GM13976 (cell line): ENCODE results near the gene IKZF1.

ENCODE experiments used
- DNase-seq: peaks from one replicate; pipeline ENCODE4 v3.0.0; 2012; ENCODE audit warnings: low spot score
- CTCF ChIP-seq: IDR thresholded peaks from 2 replicates; pipeline ENCODE4 v1.5.1; 2012; ENCODE audit warnings: borderline replicate concordance, mild to moderate bottlenecking; ENCODE audit not compliant: insufficient read depth; ENCODE audit errors: extremely low read depth, missing control alignments, control extremely low read depth
- in situ Hi-C: fragments of 300-500 bp; cut with MboI; formaldehyde crosslinking; loops from one replicate; pipeline ENCODE4 v1.12.0; 2022; ENCODE audit warnings: low sequenced_read_pairs, mixed read lengths, inconsistent platforms; ENCODE audit not compliant: unreplicated experiment

The IKZF1 gene

GRCh38 chr7:50415844-50416364 is 111.4 kb downstream of the IKZF1 start:
- TF ChIP-seq CTCF, result no peak
- DNase-seq, result no peak
- in situ Hi-C loops, result loop anchor here (5.0 to 10.0 kb wide), 2 partner anchors 214 to 271 kb away; no protein-coding TSS in a partner anchor

- no peak for TF ChIP-seq CTCF
- DNase-seq, result peak; percentile 65
- in situ Hi-C loops, result loop anchor here (5.0 to 10.0 kb wide), 2 partner anchors 214 to 272 kb away; no protein-coding TSS in a partner anchor
Observed at GRCh38 chr7:50416527-50417182, 112.1 kb downstream of the IKZF1 start.

GRCh38 chr7:50418086-50418515 is 113.6 kb downstream of the IKZF1 start:
- DNase-seq, result peak; percentile 72
- in situ Hi-C loops, result loop anchor here (5.0 to 10.0 kb wide), 2 partner anchors 216 to 273 kb away; no protein-coding TSS in a partner anchor
- peak; percentile 90 for TF ChIP-seq CTCF

GRCh38 chr7:50418526-50419290 is 114.2 kb downstream of the IKZF1 start:
- no peak for TF ChIP-seq CTCF
- in situ Hi-C loops, result loop anchor here (5.0 to 10.0 kb wide), 2 partner anchors 216 to 274 kb away; no protein-coding TSS in a partner anchor
- DNase-seq, result no peak

GRCh38 chr7:50421043-50421442 is 116.5 kb downstream of the IKZF1 start:
- TF ChIP-seq CTCF, result no peak
- in situ Hi-C loops, result no loop called here
- no peak for DNase-seq

GRCh38 chr7:50422858-50423257 is 118.3 kb downstream of the IKZF1 start:
- no peak for DNase-seq
- in situ Hi-C loops, result no loop called here
- no peak for TF ChIP-seq CTCF
